Measurements from ENCODE around the gene TPRN. TPM values are rescaled to one million over a fixed set of nuclear protein-coding genes. Genes with fewer than 3 reads are reported as not detected.

TPRN gene
- total and polyA plus RNA-seq, 2 of the 4 experiments (the other 2 are of a cell fraction) = 1.8 to 5.3 TPM

GRCh38 chr9:137190315-137190856 is 10.2 kb downstream of the TPRN start:
- Histone ChIP-seq H2AK9ac (replicated peaks; ENCODE audit: low read depth, low read length, poor library complexity) (no peak overlapping the region), H3K23ac (ENCODE audit: low read depth, low read length) (no peak overlapping the region), H2BK15ac (ENCODE audit: low read depth, low read length) (no peak overlapping the region), H3K27me3 (ENCODE audit: control insufficient read depth, insufficient read depth, low read length) (no peaks in the 10 kb centered on the region), H3K79me1 (ENCODE audit: low read depth in 1 of 2, low read length in 2 of 2) (peaks cover 5 to 74% of the 10 kb centered on the region in 2 experiments), H2AK5ac (ENCODE audit: low read depth, low read length) (no peak overlapping the region), H2BK5ac (ENCODE audit: low read depth, low read length, poor library complexity, severe bottlenecking) (no peak overlapping the region), H2AFZ (replicated peaks; ENCODE audit: low read length, poor library complexity) (no peak overlapping the region), H3K14ac (replicated peaks; ENCODE audit: low read depth, low read length) (no peak overlapping the region), H3K27ac (ENCODE audit: insufficient read depth, low read length) (no peak overlapping the region), H3K4me3 (ENCODE audit: insufficient read depth, low read depth, low read length) (no peak overlapping the region), H3K9me1 (ENCODE audit: insufficient read depth, low read length) (no peaks in the 10 kb centered on the region), H4K91ac (ENCODE audit: insufficient read depth, low read depth, low read length) (no peak overlapping the region), H3K4me1 (ENCODE audit: control insufficient read depth, insufficient read depth, low read length) (peaks cover 16% of the 10 kb centered on the region), H3K18ac (ENCODE audit: low read depth, low read length) (no peak overlapping the region), H3K4me2 (ENCODE audit: low read depth, low read length) (no peak overlapping the region; the same call in 1 of the 2 replicates), H4K5ac (ENCODE audit: low read depth, low read length) (no peak overlapping the region), H2BK120ac (ENCODE audit: low read depth, low read length) (no peak overlapping the region), H3K9ac (ENCODE audit: low read depth, low read length) (no peak overlapping the region), H3K56ac (ENCODE audit: extremely low read depth, insufficient read depth, low read length) (no peak overlapping the region), H3K4ac (ENCODE audit: low read depth, low read length) (no peak overlapping the region), H3K9me3 (ENCODE audit: control insufficient read depth, insufficient read depth, low read length) (no peaks in the 10 kb centered on the region), H3K36me3 (ENCODE audit: control insufficient read depth, insufficient read depth, low read length) (peaks cover 38% of the 10 kb centered on the region), H2BK20ac (ENCODE audit: low read depth, low read length) (no peak overlapping the region), H4K8ac (ENCODE audit: low read depth in 2 of 2, low read length in 2 of 2) (no peak overlapping the region), H4K20me1 (ENCODE audit: insufficient read depth, low read length) (peaks cover 27% of the 10 kb centered on the region)
- intact Hi-C loops (cut with micrococcal nuclease) (no loop called here), dilution Hi-C loops (cut with HindIII; ENCODE audit: low sequenced_read_pairs, unreplicated experiment) (no loop called here), in situ Hi-C loops (cut with MboI; ENCODE audit: low sequenced_read_pairs) (no loop called here)
- TF ChIP-seq MAZ (IDR thresholded peaks at IDR 0.05; ENCODE audit: borderline replicate concordance, low read depth, low read length) (no peak), POLR2A (IDR thresholded peaks at IDR 0.05; ENCODE audit: low read depth, low read length) (no peak), CHD1 (IDR thresholded peaks at IDR 0.05; ENCODE audit: low read depth, low read length) (no peak), RAD21 (IDR thresholded peaks at IDR 0.05; ENCODE audit: low read length) (no peak), RFX5 (IDR thresholded peaks at IDR 0.05; ENCODE audit: low read depth, low read length) (no peak), CTCF (conservative IDR thresholded peaks at IDR 0.05; ENCODE audit: low read depth, low read length) (no peak), CEBPB (IDR thresholded peaks at IDR 0.05; ENCODE audit: low read depth, low read length) (no peak), FOS (IDR thresholded peaks at IDR 0.05; ENCODE audit: low read depth, low read length) (no peak), ELK1 (IDR thresholded peaks at IDR 0.05; ENCODE audit: borderline replicate concordance, low read depth, low read length) (no peak), NFE2L2 (IDR thresholded peaks at IDR 0.05; ENCODE audit: low read depth, low read length) (no peak), RCOR1 (IDR thresholded peaks at IDR 0.05; ENCODE audit: insufficient replicate concordance, low read length) (no peak), USF2 (IDR thresholded peaks at IDR 0.05; ENCODE audit: low read depth, low read length) (no peak), MAFK (IDR thresholded peaks at IDR 0.05; ENCODE audit: low read depth, low read length) (no peak), MXI1 (IDR thresholded peaks at IDR 0.05; ENCODE audit: borderline replicate concordance, low read depth, low read length) (no peak), BHLHE40 (IDR thresholded peaks at IDR 0.05; ENCODE audit: low read depth, low read length) (no peak), SMC3 (IDR thresholded peaks at IDR 0.05; ENCODE audit: low read depth, low read length) (no peak)
- no peak for DNase-seq
- 100% methylated on average over 2 of the region's 9 CpGs; no CpG with 5 or more reads in 1 of the 2 experiments for WGBS, 2 experiments (ENCODE audit: extremely low coverage in 2 of 2, insufficient read length in 1 of 2)
- no TSS peak for BruUV-seq (replicated peaks)
- POLR2A ChIA-PET (ENCODE audit: unreplicated experiment) = no interaction called here
- no peak for ATAC-seq (ENCODE audit: low read depth)
- CTCF ChIA-PET = no interaction called here
